ENCODE results near the gene RETREG1. TPM values are rescaled to one million over a fixed set of nuclear protein-coding genes. Genes with fewer than 3 reads are reported as not detected.

Gene RETREG1
- total and polyA plus RNA-seq, 11 donors: 24.5 to 219 (median 169) TPM

GRCh38 chr5:16507716-16508115 is 109.1 kb downstream of the RETREG1 start:
- intact Hi-C loops (cut with DNase I): loop anchor here in 5 of 10 donors (2.0 to 5.0 kb wide), 3 partner anchors 27 to 45 kb away; no protein-coding TSS in a partner anchor
- TF ChIP-seq POLR2A (IDR thresholded peaks at IDR 0.05): no peak
- no peak for TF ChIP-seq CTCF (IDR thresholded peaks at IDR 0.05)
- H3K4me1 ChIP-seq: peaks cover 0 to 27% (median 7%) of the 10 kb centered on the region in 12 donors
- H3K27ac ChIP-seq: peak overlapping the region; percentile 66 to 96 (median 85)
- no peaks in the 10 kb centered on the region for H3K9me3 ChIP-seq
- ATAC-seq (no peak), DNase-seq (no peak)
- H3K4me3 ChIP-seq: peak overlapping the region; percentile 27 to 62 (median 50)
- H3K36me3 ChIP-seq: no peaks in the 10 kb centered on the region
- H3K27me3 ChIP-seq: no peaks in the 10 kb centered on the region

- Histone ChIP-seq H3K4me3 (peak overlapping the region in 11 of 12 donors; percentile 9 to 62 (median 51)), H3K9me3 (no peaks in the 10 kb centered on the region), H3K27ac (peak overlapping the region; percentile 63 to 96 (median 85)), H3K4me1 (peaks cover 0 to 42% (median 7%) of the 10 kb centered on the region in 12 donors), H3K36me3 (no peaks in the 10 kb centered on the region), H3K27me3 (no peaks in the 10 kb centered on the region)
- TF ChIP-seq CTCF (IDR thresholded peaks at IDR 0.05) (no peak), POLR2A (IDR thresholded peaks at IDR 0.05) (no peak)
- DNase-seq (no peak), ATAC-seq (peak in 2 of 4 donors; percentile 1 to 23)
- WGBS, 4 donors: 46 to 59% (median 49%) methylated on average over 6 of the region's 6 CpGs
- intact Hi-C loops (cut with DNase I): loop anchor here in 4 of 10 donors (5.0 kb wide), 2 partner anchors 41 to 46 kb away; no protein-coding TSS in a partner anchor
Measured at GRCh38 chr5:16505904-16506303, 110.9 kb downstream of the RETREG1 start.

- Histone ChIP-seq H3K9me3 (no peaks in the 10 kb centered on the region), H3K27ac (peak overlapping the region; percentile 63 to 96 (median 85)), H3K27me3 (no peaks in the 10 kb centered on the region), H3K4me1 (peaks cover 0 to 46% (median 7%) of the 10 kb centered on the region in 12 donors), H3K36me3 (no peaks in the 10 kb centered on the region), H3K4me3 (peak overlapping the region; percentile 9 to 62 (median 50))
- WGBS, 4 donors: 57 to 67% (median 64%) methylated on average over 17 of the region's 17 CpGs
- peak in 2 of 4 donors; percentile 9 to 44 for ATAC-seq
- TF ChIP-seq POLR2A (IDR thresholded peaks at IDR 0.05) (no peak), CTCF (IDR thresholded peaks at IDR 0.05) (no peak)
- DNase-seq: no peak
- intact Hi-C loops (cut with DNase I): loop anchor here in 4 of 10 donors (5.0 kb wide), 2 partner anchors 42 to 47 kb away; no protein-coding TSS in a partner anchor
Measured at GRCh38 chr5:16505140-16505891, 111.5 kb downstream of the RETREG1 start.

GRCh38 chr5:16504571-16504970 is 112.2 kb downstream of the RETREG1 start:
- 77 to 86% (median 79%) methylated on average over 10 of the region's 10 CpGs for WGBS, 4 donors
- Histone ChIP-seq H3K4me1 (peaks cover 0 to 50% (median 6%) of the 10 kb centered on the region in 12 donors), H3K4me3 (peak overlapping the region in 11 of 12 donors; percentile 9 to 62 (median 51)), H3K36me3 (no peaks in the 10 kb centered on the region), H3K27ac (peak overlapping the region in 10 of 12 donors; percentile 29 to 96 (median 86)), H3K9me3 (no peaks in the 10 kb centered on the region), H3K27me3 (no peaks in the 10 kb centered on the region)
- TF ChIP-seq POLR2A (IDR thresholded peaks at IDR 0.05) (no peak), CTCF (IDR thresholded peaks at IDR 0.05) (no peak)
- DNase-seq: no peak
- ATAC-seq: no peak
- intact Hi-C loops (cut with DNase I): no loop called here

All from heart left ventricle (tissue), 16 donors.